Right lobe of liver (tissue), 4 donors: Measurements from ENCODE around the gene ZNF503.

Experiments used
- CTCF ChIP-seq, 4 donors: fragments of 200-600 bp in 3 of 4; fragments of 450-650 bp in 1 of 4; IDR thresholded peaks; one replicate each; pipeline versions ENCODE4 v1.5.1 to v1.8.0; 2016 to 2022; ENCODE audit warnings: antibody characterized with exemption in 4 of 4, mild to moderate bottlenecking in 2 of 4
- POLR2A ChIP-seq: fragments of 450-650 bp; IDR thresholded peaks from one replicate; pipeline ENCODE4 v1.6.1; 2017; ENCODE audit warnings: antibody characterized with exemption, mild to moderate bottlenecking
- donor health status: DM: no; HTN: no; CAD: no.
- donor health status: DM: no; HTN: no; CAD: no.
- donor health status: DM: no; HTN: yes; CAD: no.

GRCh38 chr10:75418712-75419111 lies 17.1 kb upstream of the ZNF503 start:
- TF ChIP-seq CTCF (IDR thresholded peaks at IDR 0.05) (no peak), POLR2A (no peak)
